Testis (tissue), 2 donors: Measurements from ENCODE around the gene GNAI1.

Experiments
- POLR2A ChIP-seq: fragments of 450-650 bp; IDR thresholded peaks from one replicate; pipeline ENCODE4 v1.6.1; 2017; ENCODE audit warnings: antibody characterized with exemption, mild to moderate bottlenecking, moderate library complexity
- TF ChIP-seq, protein P1 (sequence below), 3 experiments: fragments of 450-650 bp in 2 of 3; fragments of 200-600 bp in 1 of 3; sonication (generic) in 1 of 3; IDR thresholded peaks; one replicate each; pipeline ENCODE4 v1.5.1; 2016 to 2019; ENCODE audit warnings: antibody characterized with exemption in 3 of 3, mild to moderate bottlenecking in 2 of 3, moderate library complexity in 1 of 3

DNA sequence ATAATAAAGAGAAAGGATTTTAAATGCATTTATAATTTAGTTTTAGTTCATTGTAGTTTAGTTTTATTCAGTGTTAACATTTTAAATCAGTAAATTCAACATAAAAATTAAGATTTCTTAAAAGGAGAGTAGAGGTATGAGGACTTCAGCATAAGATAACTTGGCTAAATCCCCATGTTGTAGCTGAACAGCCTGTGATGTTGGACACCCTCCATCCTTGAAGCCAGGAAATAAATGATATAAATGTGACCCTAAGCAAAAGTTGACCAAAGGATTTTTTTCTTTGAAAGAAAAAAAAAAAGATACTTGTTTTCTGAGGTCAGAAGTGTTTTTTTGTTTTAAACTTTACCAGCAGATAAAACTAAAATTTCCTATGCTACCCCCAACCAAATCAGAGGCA is 48.7 kb downstream of the GNAI1 start:
- TF ChIP-seq, protein P1, sequence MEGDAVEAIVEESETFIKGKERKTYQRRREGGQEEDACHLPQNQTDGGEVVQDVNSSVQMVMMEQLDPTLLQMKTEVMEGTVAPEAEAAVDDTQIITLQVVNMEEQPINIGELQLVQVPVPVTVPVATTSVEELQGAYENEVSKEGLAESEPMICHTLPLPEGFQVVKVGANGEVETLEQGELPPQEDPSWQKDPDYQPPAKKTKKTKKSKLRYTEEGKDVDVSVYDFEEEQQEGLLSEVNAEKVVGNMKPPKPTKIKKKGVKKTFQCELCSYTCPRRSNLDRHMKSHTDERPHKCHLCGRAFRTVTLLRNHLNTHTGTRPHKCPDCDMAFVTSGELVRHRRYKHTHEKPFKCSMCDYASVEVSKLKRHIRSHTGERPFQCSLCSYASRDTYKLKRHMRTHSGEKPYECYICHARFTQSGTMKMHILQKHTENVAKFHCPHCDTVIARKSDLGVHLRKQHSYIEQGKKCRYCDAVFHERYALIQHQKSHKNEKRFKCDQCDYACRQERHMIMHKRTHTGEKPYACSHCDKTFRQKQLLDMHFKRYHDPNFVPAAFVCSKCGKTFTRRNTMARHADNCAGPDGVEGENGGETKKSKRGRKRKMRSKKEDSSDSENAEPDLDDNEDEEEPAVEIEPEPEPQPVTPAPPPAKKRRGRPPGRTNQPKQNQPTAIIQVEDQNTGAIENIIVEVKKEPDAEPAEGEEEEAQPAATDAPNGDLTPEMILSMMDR (IDR thresholded peaks at IDR 0.05): no peak
- TF ChIP-seq POLR2A: no peak
